KG1 (cell line): ENCODE data around the gene FREM1.

Experiments
- DNase-seq: peaks from one replicate; lab custom pipeline; 2025; lab: John Stamatoyannopoulos, UW

FREM1 gene

DNA sequence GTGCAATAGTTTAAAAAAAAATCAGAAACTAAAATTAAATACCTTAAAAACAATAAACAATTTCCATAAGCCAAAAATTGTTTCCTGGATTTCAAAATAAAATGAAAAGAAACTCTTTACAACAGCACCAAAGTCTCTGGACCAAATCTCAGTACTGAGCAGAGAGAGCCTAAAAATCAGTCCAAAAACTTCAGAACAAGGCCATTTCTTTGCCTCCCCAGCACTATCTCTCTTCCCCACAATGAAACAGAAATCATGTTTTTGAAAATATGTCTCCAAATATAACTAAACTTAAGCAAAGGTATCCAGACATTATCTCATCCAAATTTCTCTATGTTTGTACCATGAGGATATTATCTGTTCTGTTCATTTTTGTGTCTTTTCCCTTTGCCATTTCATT lies 1.0 kb downstream of the FREM1 start:
- DNase-seq = no peak

DNA sequence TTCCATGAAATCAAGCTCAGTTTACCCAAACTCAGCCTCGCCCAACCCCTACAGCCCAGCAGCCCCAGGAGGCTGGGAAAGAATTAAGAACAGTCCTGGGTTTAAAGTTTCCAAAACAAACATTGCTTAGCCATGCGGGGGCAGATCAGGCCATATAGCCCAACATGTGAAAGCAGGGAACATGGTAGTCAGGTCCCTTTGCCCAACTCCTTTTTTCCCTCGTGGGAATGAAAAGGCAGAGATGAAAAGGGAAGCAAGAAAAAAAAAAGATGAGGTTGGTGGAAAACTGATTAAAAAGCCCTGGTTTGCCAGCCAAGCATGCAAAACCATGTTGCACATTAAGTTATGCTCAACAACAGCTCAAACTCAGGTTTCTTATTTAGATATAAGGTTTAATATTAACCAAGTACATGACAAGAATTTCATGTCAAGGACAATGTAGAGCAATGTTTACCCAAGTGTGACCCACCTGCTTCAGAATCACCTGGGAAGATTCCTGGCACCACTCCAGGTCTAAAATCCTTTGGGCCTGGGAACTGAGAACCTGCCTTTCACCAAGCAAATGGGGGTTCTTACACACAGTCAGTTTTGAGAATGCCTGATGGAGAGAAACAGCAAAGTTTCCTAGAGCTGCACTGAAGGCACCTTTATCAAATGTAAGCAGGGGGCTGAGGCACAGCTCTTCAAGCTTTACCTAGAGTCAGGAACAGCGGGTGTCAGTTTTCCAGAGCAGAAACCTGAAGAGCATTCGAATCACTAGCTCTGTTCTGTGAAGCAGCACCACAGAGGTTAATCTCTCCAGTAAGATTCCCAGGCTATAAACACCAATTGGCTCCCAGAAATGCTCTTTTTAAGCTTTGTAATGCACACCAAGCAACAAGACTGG lies 1.7 kb downstream of the FREM1 start:
- DNase-seq = no peak

GRCh38 chr9:14907696-14908095 lies 2.5 kb downstream of the FREM1 start:
- no peak for DNase-seq

DNA sequence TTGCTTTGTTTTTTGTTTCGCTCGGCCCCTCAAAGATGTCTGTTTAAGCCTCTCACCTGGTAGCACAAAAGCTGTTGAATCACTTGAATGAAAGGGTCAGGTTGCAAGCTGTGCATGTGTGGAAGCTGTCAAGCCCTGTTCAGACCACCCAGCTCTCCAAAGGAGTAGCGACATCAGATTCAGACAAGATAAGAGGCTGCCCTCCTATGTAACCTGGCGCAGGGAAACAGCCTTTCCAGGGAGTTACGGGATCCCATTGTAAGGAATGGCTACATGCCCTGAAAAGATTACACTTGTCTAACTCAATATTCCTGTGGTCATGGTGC lies 2.9 kb downstream of the FREM1 start:
- DNase-seq = no peak

DNA sequence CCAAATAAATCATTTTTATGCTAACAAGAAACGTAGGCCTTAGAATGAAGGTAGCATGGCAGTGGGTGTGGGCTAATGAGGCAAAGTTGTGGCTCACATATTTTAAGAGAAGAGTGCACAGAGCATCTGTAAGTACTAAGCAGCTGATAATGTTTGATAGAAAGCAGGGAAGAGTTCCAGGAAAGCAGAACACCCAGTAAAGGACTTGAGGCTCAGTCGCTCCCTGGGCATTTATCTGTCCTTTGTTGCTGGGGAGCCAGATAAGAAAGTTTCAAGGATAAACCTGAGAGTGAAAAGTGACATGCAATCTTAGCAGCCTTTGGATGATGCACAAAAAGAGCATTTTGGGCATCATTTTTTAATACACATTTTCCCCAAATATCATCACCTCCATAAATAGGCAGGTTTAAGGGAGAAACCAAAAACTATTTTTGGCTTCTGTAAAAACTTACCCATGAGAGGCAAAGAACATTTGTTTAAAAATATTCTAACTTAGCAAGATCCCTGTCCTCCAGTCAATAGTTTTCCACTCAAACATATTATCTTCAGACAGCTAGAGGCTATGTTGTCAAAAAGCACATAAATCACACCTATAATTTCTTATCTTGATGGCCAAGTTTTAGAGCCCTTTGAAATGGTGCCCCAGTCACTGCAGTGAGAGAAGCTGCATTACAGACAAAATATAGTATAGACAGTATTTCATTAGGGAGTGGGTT lies 3.4 kb downstream of the FREM1 start:
- DNase-seq = no peak

GRCh38 chr9:14906000-14906399 lies 4.2 kb downstream of the FREM1 start:
- no peak for DNase-seq

- no peak for DNase-seq
Measured at GRCh38 chr9:14903040-14903439, 7.2 kb downstream of the FREM1 start.

DNA sequence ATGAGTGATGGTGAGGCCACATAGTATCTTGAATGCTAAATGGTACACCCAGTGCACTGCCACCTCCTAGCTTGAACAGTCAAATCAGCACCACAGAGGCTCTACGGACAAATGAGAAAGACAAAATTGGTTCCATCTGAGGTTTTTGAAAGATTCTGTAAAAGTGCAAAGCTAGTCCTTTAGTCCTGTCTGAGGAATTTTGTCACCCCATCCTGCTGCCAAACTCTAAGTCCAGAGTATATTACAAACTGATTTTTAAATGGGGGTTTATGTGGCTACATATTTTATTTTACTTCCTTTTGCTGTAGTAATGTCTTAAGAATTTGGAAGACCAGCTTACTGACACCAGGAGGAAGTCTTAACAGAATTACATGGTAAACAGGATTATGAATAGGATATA lies 7.7 kb downstream of the FREM1 start:
- no peak for DNase-seq

DNA sequence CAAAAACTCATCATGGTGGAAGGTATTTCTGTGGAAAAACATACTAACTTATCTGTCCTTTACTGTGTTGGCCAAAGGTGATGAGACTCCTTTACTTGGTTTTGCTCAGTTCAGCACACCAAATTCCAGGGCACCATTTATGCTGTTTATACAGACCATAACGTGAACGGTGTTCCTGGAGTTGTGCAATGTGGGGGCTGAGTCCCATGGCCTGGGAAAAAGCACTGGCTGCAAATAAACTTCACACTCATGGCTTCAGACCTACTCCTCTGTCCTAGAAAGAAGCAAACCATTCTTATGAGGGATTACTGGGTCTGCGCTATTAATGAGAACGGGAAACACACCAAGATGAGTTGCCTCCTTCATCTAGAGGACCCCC lies 10.4 kb downstream of the FREM1 start:
- DNase-seq = no peak

DNA sequence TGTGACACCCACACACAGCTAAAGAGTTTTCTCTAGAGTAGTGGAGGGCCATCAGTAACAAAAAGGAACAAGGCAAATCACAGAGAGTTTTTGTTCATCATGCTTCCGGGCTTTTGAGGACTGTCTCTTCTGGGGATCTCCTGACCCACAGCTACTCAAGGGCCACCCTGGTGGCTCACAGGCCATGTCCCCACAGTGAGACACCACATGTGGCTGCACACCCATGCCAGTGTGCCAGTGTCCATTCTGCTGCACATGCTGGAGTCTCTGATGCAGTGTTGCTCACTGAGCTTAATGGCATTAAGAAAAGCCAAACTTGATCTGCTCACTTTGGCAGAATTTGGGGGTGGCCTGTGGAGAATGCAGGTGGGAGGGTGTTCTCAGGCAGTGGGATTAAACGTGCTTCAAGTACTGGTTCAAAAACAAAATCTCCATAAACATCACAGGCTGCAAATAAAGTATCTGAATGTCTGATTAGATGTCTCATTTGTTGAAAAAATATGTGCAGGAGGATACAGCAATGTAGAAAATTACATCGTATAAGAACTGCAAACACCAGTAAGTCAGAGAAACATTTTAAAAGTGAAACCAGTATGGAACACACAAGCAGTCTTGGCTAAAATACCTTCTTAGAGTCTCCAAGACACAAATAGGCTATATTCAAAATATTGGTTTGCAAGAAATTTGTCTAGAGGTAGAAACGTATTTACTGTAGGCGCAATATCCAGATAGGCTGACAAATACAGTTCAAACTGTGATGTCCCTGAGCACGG lies 11.0 kb downstream of the FREM1 start:
- DNase-seq = no peak

- no peak for DNase-seq
Measured at GRCh38 chr9:14895806-14896205, 14.4 kb downstream of the FREM1 start.

GRCh38 chr9:14893280-14893679 lies 16.9 kb downstream of the FREM1 start:
- no peak for DNase-seq

DNA sequence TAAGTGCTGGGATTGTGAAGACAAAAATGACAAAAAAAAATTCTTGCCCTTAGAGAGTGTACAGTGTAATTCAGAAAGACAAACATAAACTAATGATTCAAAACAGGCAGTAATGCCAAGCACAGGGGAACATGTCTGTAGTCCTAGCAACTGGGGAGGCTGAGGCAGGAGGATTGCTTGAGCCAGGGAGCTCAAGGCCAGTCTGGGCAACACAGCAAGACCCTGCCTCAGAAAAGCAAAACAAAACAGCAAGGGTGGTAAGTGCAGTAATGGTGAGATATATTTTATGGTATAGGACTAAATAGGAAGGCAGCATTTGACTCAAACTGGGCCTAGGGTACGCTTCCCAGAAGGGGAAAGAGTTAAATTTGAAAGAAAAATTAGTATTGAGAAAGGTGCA lies 18.9 kb downstream of the FREM1 start:
- no peak for DNase-seq

GRCh38 chr9:14889451-14889850 lies 20.8 kb downstream of the FREM1 start:
- DNase-seq = no peak

GRCh38 chr9:14888875-14889274 lies 21.4 kb downstream of the FREM1 start:
- DNase-seq = no peak

DNA sequence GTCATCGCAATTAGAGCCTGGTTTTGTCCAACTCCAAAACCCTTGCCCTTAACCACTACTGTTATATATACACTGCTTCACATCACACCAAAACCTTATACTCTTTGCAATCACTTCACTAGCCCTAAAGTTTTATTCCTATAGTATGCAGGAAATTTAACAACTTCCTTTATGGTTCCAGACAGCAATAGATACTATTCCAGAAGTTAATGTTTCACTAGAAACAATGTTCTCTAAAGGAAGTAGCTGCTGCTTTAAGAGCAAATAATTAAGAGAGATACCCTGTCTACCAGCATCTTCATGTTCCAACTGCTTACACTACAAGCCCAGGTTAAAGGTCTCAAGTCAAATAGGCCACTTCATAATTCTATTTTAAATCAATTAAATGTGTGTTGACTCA lies 22.0 kb downstream of the FREM1 start:
- DNase-seq = no peak

GRCh38 chr9:14887149-14887548 lies 23.1 kb downstream of the FREM1 start:
- no peak for DNase-seq

- DNase-seq = no peak
Measured at GRCh38 chr9:14883310-14883944, 26.8 kb downstream of the FREM1 start.

DNA sequence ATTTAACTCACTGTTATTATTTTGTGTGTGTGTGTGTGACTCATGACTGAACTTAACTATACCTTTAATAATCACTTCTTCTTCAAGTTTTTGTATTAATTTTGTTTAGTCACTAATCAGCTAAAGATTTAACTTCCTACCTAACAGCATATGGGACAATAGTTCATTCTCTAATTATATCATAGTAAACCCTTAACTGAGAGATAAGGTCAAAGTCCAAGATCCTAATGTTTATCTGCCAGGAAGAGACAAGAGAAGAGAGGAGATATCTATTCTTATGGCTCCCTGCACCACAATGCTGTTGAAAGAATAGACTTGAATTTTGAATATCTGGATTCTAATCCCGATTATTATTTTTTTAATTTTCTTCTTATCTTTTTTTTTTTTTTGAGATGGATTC lies 28.1 kb downstream of the FREM1 start:
- no peak for DNase-seq

- DNase-seq = no peak
Measured at GRCh38 chr9:14881006-14881405, 29.2 kb downstream of the FREM1 start.

GRCh38 chr9:14870090-14870489 lies 40.1 kb downstream of the FREM1 start:
- no peak for DNase-seq

DNA sequence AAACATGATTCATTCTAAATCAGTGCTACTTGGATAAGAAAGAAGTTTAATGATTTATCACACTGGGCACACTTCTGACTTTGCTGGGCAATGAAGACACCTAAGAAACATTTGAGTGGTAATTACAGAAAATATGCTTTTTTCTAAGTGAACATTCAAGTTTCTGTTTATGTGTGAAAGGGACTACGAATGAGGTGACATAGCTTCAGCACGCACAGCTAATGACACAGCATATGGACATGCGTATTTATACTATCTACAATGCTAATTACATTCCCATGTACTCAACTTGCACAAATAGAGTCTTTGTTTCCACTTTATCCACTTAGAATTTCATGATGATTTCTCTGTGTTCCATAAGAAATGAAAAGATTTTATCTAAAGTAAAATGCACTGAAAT lies 40.6 kb downstream of the FREM1 start:
- no peak for DNase-seq
